Fibroblast of the conjunctiva (primary cell): ENCODE measurements around the gene CACNG1.

Source experiments
- DNase-seq: peaks from one replicate; pipeline ENCODE4 v3.0.0-alpha.2; 2010; ENCODE audit warnings: low read depth

Gene CACNG1

GRCh38 chr17:67051155-67051538, 6.8 kb downstream of the CACNG1 start:
- no peak for DNase-seq

GRCh38 chr17:67051837-67052236, 7.5 kb downstream of the CACNG1 start:
- no peak for DNase-seq

GRCh38 chr17:67052720-67053437, 8.5 kb downstream of the CACNG1 start:
- DNase-seq, result no peak

- DNase-seq, result no peak
Measured at GRCh38 chr17:67053438-67054000, 9.2 kb downstream of the CACNG1 start.

- no peak for DNase-seq
Measured at GRCh38 chr17:67054011-67054591, 9.7 kb downstream of the CACNG1 start.

- no peak for DNase-seq
Measured at GRCh38 chr17:67054608-67055007, 10.3 kb downstream of the CACNG1 start.

- DNase-seq, result no peak
Measured at GRCh38 chr17:67055041-67055443, 10.7 kb downstream of the CACNG1 start.

- no peak for DNase-seq
Measured at GRCh38 chr17:67055811-67056745, 11.7 kb downstream of the CACNG1 start.

- no peak for DNase-seq
Measured at GRCh38 chr17:67056746-67057490, 12.6 kb downstream of the CACNG1 start.

GRCh38 chr17:67058036-67058435, 13.7 kb downstream of the CACNG1 start:
- DNase-seq, result no peak

GRCh38 chr17:67059372-67059771, 15.0 kb downstream of the CACNG1 start:
- DNase-seq, result no peak

- no peak for DNase-seq
Measured at GRCh38 chr17:67063141-67063540, 18.8 kb downstream of the CACNG1 start.

GRCh38 chr17:67066717-67067116, 22.4 kb downstream of the CACNG1 start:
- DNase-seq, result no peak

GRCh38 chr17:67067571-67068482, 23.5 kb downstream of the CACNG1 start:
- DNase-seq, result no peak

- DNase-seq, result no peak
Measured at GRCh38 chr17:67068999-67069398, 24.6 kb downstream of the CACNG1 start.

- no peak for DNase-seq
Measured at GRCh38 chr17:67069603-67070136, 25.3 kb downstream of the CACNG1 start.

- DNase-seq, result no peak
Measured at GRCh38 chr17:67071595-67071994, 27.2 kb downstream of the CACNG1 start.

GRCh38 chr17:67072885-67073284, 28.5 kb downstream of the CACNG1 start:
- no peak for DNase-seq

GRCh38 chr17:67074781-67075180, 30.4 kb downstream of the CACNG1 start:
- DNase-seq, result no peak

- no peak for DNase-seq
Measured at GRCh38 chr17:67076290-67076689, 31.9 kb downstream of the CACNG1 start.
